ENCODE results near the gene SCTR.
A peak's percentile ranks its signal among the peaks of the same experiment; 100 is the strongest.

Gene SCTR

GRCh38 chr2:119545754-119546446 lies 21.6 kb upstream of the SCTR start:
- DNase-seq (ENCODE audit: low read depth, low spot score) = no peak

GRCh38 chr2:119544939-119545475 lies 20.7 kb upstream of the SCTR start:
- Histone ChIP-seq H3K27me3 (ENCODE audit: control insufficient read depth, insufficient read depth, low read length) (no peaks in the 10 kb centered on the region; the same call in 1 of the 2 replicates), H3K36me3 (ENCODE audit: control insufficient read depth, insufficient read depth, low read length) (no peaks in the 10 kb centered on the region), H3K9me3 (ENCODE audit: control insufficient read depth, insufficient read depth, low read length) (no peaks in the 10 kb centered on the region), H3K4me1 (ENCODE audit: control insufficient read depth, insufficient read depth, low read length) (no peaks in the 10 kb centered on the region), H3K27ac (ENCODE audit: low read length) (no peak overlapping the region), H3K4me3 (ENCODE audit: low read length) (peak overlapping the region; percentile 76; the same call in 1 of the 2 replicates)
- WGBS (ENCODE audit: insufficient coverage, insufficient read length) = no CpG with 5 or more reads among the region's 11 CpGs
- DNase-seq (ENCODE audit: low read depth, low spot score) = no peak

More at GRCh38 chr2:119545754-119546446, 21.6 kb upstream of the SCTR start:
- H3K4me1 ChIP-seq (ENCODE audit: control insufficient read depth, insufficient read depth, low read length) = no peaks in the 10 kb centered on the region
- H3K36me3 ChIP-seq (ENCODE audit: control insufficient read depth, insufficient read depth, low read length) = no peaks in the 10 kb centered on the region
- H3K27me3 ChIP-seq (ENCODE audit: control insufficient read depth, insufficient read depth, low read length) = no peaks in the 10 kb centered on the region; the same call in 1 of the 2 replicates
- no peaks in the 10 kb centered on the region for H3K9me3 ChIP-seq (ENCODE audit: control insufficient read depth, insufficient read depth, low read length)
- no CpG with 5 or more reads among the region's 6 CpGs for WGBS (ENCODE audit: insufficient coverage, insufficient read length)
- no peak overlapping the region for H3K4me3 ChIP-seq (ENCODE audit: low read length)
- H3K27ac ChIP-seq (ENCODE audit: low read length) = no peak overlapping the region

- Histone ChIP-seq H3K4me1 (ENCODE audit: control insufficient read depth, insufficient read depth, low read length) (no peaks in the 10 kb centered on the region), H3K27me3 (ENCODE audit: control insufficient read depth, insufficient read depth, low read length) (no peaks in the 10 kb centered on the region; the same call in 1 of the 2 replicates), H3K27ac (ENCODE audit: low read length) (no peak within 1 kb of the TSS), H3K9me3 (ENCODE audit: control insufficient read depth, insufficient read depth, low read length) (no peaks in the 10 kb centered on the region), H3K4me3 (ENCODE audit: low read length) (peak within 1 kb of the TSS; percentile 76), H3K36me3 (ENCODE audit: control insufficient read depth, insufficient read depth, low read length) (no peaks in the 10 kb centered on the region)
- no CpG with 5 or more reads among the region's 89 CpGs for WGBS (ENCODE audit: insufficient coverage, insufficient read length)
- DNase-seq (ENCODE audit: low read depth, low spot score) = no peak
Measured at GRCh38 chr2:119544075-119544938, 20.0 kb upstream of the SCTR start, which contains the start of gene CFAP221. TSS of gene CFAP221 (plus strand) at chr2:119544449. CDS start at chr2:119546132, 1,683 bp downstream.

- DNase-seq (ENCODE audit: low read depth, low spot score) = no peak
- no CpG with 5 or more reads among the region's 2 CpGs for WGBS (ENCODE audit: insufficient coverage, insufficient read length)
- no peaks in the 10 kb centered on the region for H3K9me3 ChIP-seq (ENCODE audit: control insufficient read depth, insufficient read depth, low read length)
- H3K36me3 ChIP-seq (ENCODE audit: control insufficient read depth, insufficient read depth, low read length) = no peaks in the 10 kb centered on the region
- no peaks in the 10 kb centered on the region; the same call in 1 of the 2 replicates for H3K27me3 ChIP-seq (ENCODE audit: control insufficient read depth, insufficient read depth, low read length)
- no peak overlapping the region for H3K4me3 ChIP-seq (ENCODE audit: low read length)
- H3K4me1 ChIP-seq (ENCODE audit: control insufficient read depth, insufficient read depth, low read length) = no peaks in the 10 kb centered on the region
- H3K27ac ChIP-seq (ENCODE audit: low read length) = no peak overlapping the region
Measured at GRCh38 chr2:119541476-119541875, 17.2 kb upstream of the SCTR start.

- DNase-seq (ENCODE audit: low read depth, low spot score) = no peak
- Histone ChIP-seq H3K27ac (ENCODE audit: low read length) (no peak overlapping the region), H3K36me3 (ENCODE audit: control insufficient read depth, insufficient read depth, low read length) (no peaks in the 10 kb centered on the region), H3K27me3 (ENCODE audit: control insufficient read depth, insufficient read depth, low read length) (no peaks in the 10 kb centered on the region), H3K9me3 (ENCODE audit: control insufficient read depth, insufficient read depth, low read length) (no peaks in the 10 kb centered on the region), H3K4me3 (ENCODE audit: low read length) (no peak overlapping the region), H3K4me1 (ENCODE audit: control insufficient read depth, insufficient read depth, low read length) (no peaks in the 10 kb centered on the region)
Measured at GRCh38 chr2:119537792-119538191, 13.5 kb upstream of the SCTR start.

- H3K27ac ChIP-seq (ENCODE audit: low read length) = no peak overlapping the region
- no peaks in the 10 kb centered on the region for H3K27me3 ChIP-seq (ENCODE audit: control insufficient read depth, insufficient read depth, low read length)
- no peaks in the 10 kb centered on the region for H3K9me3 ChIP-seq (ENCODE audit: control insufficient read depth, insufficient read depth, low read length)
- no peak overlapping the region for H3K4me3 ChIP-seq (ENCODE audit: low read length)
- no peaks in the 10 kb centered on the region for H3K36me3 ChIP-seq (ENCODE audit: control insufficient read depth, insufficient read depth, low read length)
- no CpG with 5 or more reads among the region's 1 CpG for WGBS (ENCODE audit: insufficient coverage, insufficient read length)
- no peak for DNase-seq (ENCODE audit: low read depth, low spot score)
- no peaks in the 10 kb centered on the region for H3K4me1 ChIP-seq (ENCODE audit: control insufficient read depth, insufficient read depth, low read length)
Measured at GRCh38 chr2:119536707-119537106, 12.4 kb upstream of the SCTR start.

- Histone ChIP-seq H3K36me3 (ENCODE audit: control insufficient read depth, insufficient read depth, low read length) (no peaks in the 10 kb centered on the region), H3K27me3 (ENCODE audit: control insufficient read depth, insufficient read depth, low read length) (no peaks in the 10 kb centered on the region), H3K9me3 (ENCODE audit: control insufficient read depth, insufficient read depth, low read length) (no peaks in the 10 kb centered on the region), H3K4me1 (ENCODE audit: control insufficient read depth, insufficient read depth, low read length) (0 out of 2 replicates have a peak, but pooled peaks cover 1% of the 10 kb centered on the region), H3K4me3 (ENCODE audit: low read length) (no peak overlapping the region), H3K27ac (ENCODE audit: low read length) (no peak overlapping the region)
- no CpG with 5 or more reads among the region's 6 CpGs for WGBS (ENCODE audit: insufficient coverage, insufficient read length)
- DNase-seq (ENCODE audit: low read depth, low spot score) = no peak
Measured at GRCh38 chr2:119536211-119536610, 11.9 kb upstream of the SCTR start.

- no peaks in the 10 kb centered on the region for H3K27me3 ChIP-seq (ENCODE audit: control insufficient read depth, insufficient read depth, low read length)
- no peak overlapping the region for H3K4me3 ChIP-seq (ENCODE audit: low read length)
- no CpG with 5 or more reads among the region's 1 CpG for whole genome bisulfite sequencing (ENCODE audit: insufficient coverage, insufficient read length)
- no peaks in the 10 kb centered on the region for H3K36me3 ChIP-seq (ENCODE audit: control insufficient read depth, insufficient read depth, low read length)
- no peaks in the 10 kb centered on the region for H3K9me3 ChIP-seq (ENCODE audit: control insufficient read depth, insufficient read depth, low read length)
- H3K27ac ChIP-seq (ENCODE audit: low read length) = no peak overlapping the region
- DNase-seq (ENCODE audit: low read depth, low spot score) = no peak
- H3K4me1 ChIP-seq (ENCODE audit: control insufficient read depth, insufficient read depth, low read length) = 0 out of 2 replicates have a peak, but pooled peaks cover 1% of the 10 kb centered on the region
Measured at GRCh38 chr2:119533560-119533959, 9.3 kb upstream of the SCTR start.

- H3K4me1 ChIP-seq (ENCODE audit: control insufficient read depth, insufficient read depth, low read length) = peaks cover 4% of the 10 kb centered on the region; the same call in 1 of the 2 replicates
- WGBS (ENCODE audit: insufficient coverage, insufficient read length) = no CpG with 5 or more reads among the region's 3 CpGs
- no peak overlapping the region for H3K27ac ChIP-seq (ENCODE audit: low read length)
- no peak for DNase-seq (ENCODE audit: low read depth, low spot score)
- H3K36me3 ChIP-seq (ENCODE audit: control insufficient read depth, insufficient read depth, low read length) = no peaks in the 10 kb centered on the region
- H3K4me3 ChIP-seq (ENCODE audit: low read length) = no peak overlapping the region
- no peaks in the 10 kb centered on the region for H3K27me3 ChIP-seq (ENCODE audit: control insufficient read depth, insufficient read depth, low read length)
- H3K9me3 ChIP-seq (ENCODE audit: control insufficient read depth, insufficient read depth, low read length) = no peaks in the 10 kb centered on the region
Measured at GRCh38 chr2:119531292-119531691, 7.0 kb upstream of the SCTR start.

GRCh38 chr2:119527999-119528398 lies 3.7 kb upstream of the SCTR start:
- H3K27ac ChIP-seq (ENCODE audit: low read length) = no peak overlapping the region
- peaks cover 4% of the 10 kb centered on the region; the same call in 1 of the 2 replicates for H3K4me1 ChIP-seq (ENCODE audit: control insufficient read depth, insufficient read depth, low read length)
- DNase-seq (ENCODE audit: low read depth, low spot score) = no peak
- peaks cover 18% of the 10 kb centered on the region for H3K27me3 ChIP-seq (ENCODE audit: control insufficient read depth, insufficient read depth, low read length)
- no CpG with 5 or more reads among the region's 2 CpGs for WGBS (ENCODE audit: insufficient coverage, insufficient read length)
- no peaks in the 10 kb centered on the region for H3K36me3 ChIP-seq (ENCODE audit: control insufficient read depth, insufficient read depth, low read length)
- no peaks in the 10 kb centered on the region for H3K9me3 ChIP-seq (ENCODE audit: control insufficient read depth, insufficient read depth, low read length)
- no peak overlapping the region for H3K4me3 ChIP-seq (ENCODE audit: low read length)
